Raji (cell line): Measurements from ENCODE around the gene RBM33.

Experiments used
- POLR2A ChIP-seq: IDR thresholded peaks from 2 replicates; pipeline ENCODE4 v1.6.1; 2011; ENCODE audit warnings: low read depth, low read length, control low read depth; ENCODE audit not compliant: insufficient read depth

The RBM33 gene

GRCh38 chr7:155717010-155717744 is 72.7 kb downstream of the RBM33 start:
- no peak for TF ChIP-seq POLR2A

- no peak for TF ChIP-seq POLR2A
Observed at GRCh38 chr7:155721056-155721455, 76.6 kb downstream of the RBM33 start.

GRCh38 chr7:155722118-155722517 is 77.7 kb downstream of the RBM33 start:
- 0 out of 2 replicates have a peak, but pooled peaks have one; percentile 21 for TF ChIP-seq POLR2A

- TF ChIP-seq POLR2A: no peak
Observed at GRCh38 chr7:155722936-155723335, 78.5 kb downstream of the RBM33 start.

- TF ChIP-seq POLR2A: no peak
Observed at GRCh38 chr7:155724327-155725005, 80.0 kb downstream of the RBM33 start.

GRCh38 chr7:155725006-155725355 is 80.5 kb downstream of the RBM33 start:
- TF ChIP-seq POLR2A: no peak

GRCh38 chr7:155727616-155728015 is 83.2 kb downstream of the RBM33 start:
- no peak for TF ChIP-seq POLR2A

- TF ChIP-seq POLR2A: no peak
Observed at GRCh38 chr7:155728116-155728515, 83.7 kb downstream of the RBM33 start.

GRCh38 chr7:155729847-155730246 is 85.4 kb downstream of the RBM33 start:
- no peak for TF ChIP-seq POLR2A

GRCh38 chr7:155731380-155731779 is 86.9 kb downstream of the RBM33 start:
- no peak for TF ChIP-seq POLR2A

- TF ChIP-seq POLR2A: no peak
Observed at GRCh38 chr7:155731871-155732270, 87.4 kb downstream of the RBM33 start.

GRCh38 chr7:155732286-155732685 is 87.8 kb downstream of the RBM33 start:
- TF ChIP-seq POLR2A: no peak

GRCh38 chr7:155733582-155734444 is 89.4 kb downstream of the RBM33 start:
- TF ChIP-seq POLR2A: no peak

- TF ChIP-seq POLR2A: no peak
Observed at GRCh38 chr7:155734445-155734809, 90.0 kb downstream of the RBM33 start.

- no peak for TF ChIP-seq POLR2A
Observed at GRCh38 chr7:155735442-155736115, 91.1 kb downstream of the RBM33 start.
